Activated T-cell treated with anti-CD3 and anti-CD28 coated beads, Interleukin-2, amount 50 U/mL, for 48 hours (primary cell): Measurements from ENCODE around the gene BZW1.
A peak's percentile ranks its signal among the peaks of the same experiment; 100 is the strongest.
"Not testable (repeated sequence)": the region's sequence is repeated elsewhere in the genome, so short reads cannot be mapped to it uniquely, and the experiment has no call there.

Source experiments
- DNase-seq, 2 experiments: peaks; one replicate each; pipeline ENCODE4 v3.0.0-alpha.2; 2020

The BZW1 gene

DNA sequence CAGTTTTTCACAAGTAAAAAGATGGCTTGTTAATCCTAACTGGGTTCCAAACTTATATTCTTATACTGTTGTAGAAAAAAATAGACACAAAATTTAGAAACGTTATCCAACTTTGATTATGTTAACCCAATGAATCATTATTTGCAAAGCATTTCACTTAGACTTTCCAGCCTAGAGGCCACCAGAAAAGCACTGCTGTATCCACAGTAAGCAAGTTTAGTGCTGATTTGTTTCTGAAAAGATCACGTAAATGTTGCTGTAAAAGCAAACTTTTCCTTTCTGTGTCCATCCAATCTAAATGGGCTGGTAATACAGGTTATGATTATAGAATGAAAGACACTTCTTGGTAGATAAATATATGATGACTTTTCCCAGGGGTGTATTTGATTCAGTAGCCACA, 17.6 kb upstream of the BZW1 start:
- DNase-seq, result no peak

GRCh38 chr2:200795028-200795440, 16.7 kb upstream of the BZW1 start:
- DNase-seq, result no peak

DNA sequence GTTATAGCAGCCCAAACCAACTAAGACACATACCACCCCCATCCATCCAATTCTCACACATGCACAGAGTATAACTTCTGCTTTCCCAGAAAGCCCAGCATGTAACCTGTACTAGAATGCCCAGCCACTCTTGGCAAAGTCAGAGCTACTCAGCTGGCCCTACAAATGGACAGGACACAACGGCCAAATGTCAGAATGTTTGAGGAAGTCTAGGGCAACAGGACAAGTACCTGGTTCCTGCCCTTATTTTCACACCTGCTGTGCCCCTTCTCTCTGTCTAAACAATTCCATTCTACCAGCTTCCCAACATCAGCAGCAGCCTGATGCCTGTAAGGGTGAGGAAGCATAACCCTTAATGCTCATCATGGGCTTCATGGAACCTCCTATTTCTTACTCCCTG, 15.1 kb upstream of the BZW1 start:
- no peak for DNase-seq

DNA sequence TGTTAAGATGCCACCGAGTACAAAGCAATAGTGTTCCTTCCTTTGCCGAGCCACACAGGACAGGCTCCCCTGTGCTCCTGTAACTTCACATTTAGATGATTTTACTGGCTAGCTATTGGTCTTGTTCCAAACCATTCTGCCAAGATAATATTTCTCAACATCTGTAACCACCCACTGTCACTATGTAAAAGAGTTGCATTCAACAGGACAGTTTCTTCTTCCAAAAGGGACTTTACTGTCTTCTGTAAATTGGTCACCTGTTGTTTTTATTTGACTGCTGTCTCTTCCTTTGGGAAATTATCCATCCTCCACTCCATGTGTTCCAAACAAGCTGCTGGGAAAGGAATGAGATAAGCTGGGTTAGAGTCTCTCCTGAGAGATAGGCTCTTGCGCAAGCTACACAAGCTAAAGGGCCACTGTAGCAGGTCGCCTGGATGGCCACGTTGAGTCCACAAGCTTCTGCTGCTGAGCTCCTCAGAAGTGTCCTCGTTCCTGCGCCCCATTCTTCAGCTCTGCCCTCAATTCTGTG, 14.4 kb upstream of the BZW1 start:
- no peak for DNase-seq

DNA sequence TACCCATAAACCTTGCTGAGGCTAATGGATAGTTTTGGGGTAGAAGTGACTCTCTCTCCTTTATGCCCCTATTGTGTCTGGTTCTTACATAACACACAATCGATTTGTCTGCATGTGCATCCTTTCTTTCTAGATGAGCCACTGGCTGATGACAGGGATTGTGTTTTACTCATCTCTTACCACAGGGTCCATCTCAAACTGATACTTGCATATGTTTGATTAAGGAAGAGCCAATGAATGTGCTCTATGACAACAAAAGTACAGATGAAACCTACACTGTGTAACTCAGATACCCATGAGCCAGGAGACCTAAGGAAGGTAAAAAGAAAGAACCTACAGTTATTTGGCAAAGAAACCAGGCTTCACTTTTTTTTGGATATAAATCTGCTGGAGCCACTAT, 13.2 kb upstream of the BZW1 start:
- DNase-seq, result no peak

GRCh38 chr2:200800458-200800857, 11.3 kb upstream of the BZW1 start:
- no peak for DNase-seq

DNA sequence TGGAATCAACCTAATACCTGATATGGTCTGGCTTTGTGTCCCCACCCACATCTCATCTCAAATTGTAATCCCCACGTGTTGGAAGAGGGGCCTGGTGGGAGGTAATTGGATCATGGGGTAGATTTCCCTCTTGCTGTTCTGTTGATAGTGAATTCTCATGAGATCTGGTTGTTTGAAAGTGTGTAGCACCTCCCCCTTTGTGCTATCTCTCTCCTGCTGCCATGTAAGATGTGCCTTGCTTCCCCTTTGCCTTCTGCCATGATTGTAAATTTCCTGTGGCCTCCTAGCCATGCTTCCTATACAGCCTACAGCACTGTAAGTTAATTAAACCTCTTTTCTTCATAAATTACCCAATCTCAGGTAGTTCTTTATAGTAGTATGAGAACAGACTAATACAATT, 10.3 kb upstream of the BZW1 start:
- not testable (repeated sequence) for DNase-seq

GRCh38 chr2:200809506-200810251, 2.0 kb upstream of the BZW1 start:
- DNase-seq, result no peak

DNA sequence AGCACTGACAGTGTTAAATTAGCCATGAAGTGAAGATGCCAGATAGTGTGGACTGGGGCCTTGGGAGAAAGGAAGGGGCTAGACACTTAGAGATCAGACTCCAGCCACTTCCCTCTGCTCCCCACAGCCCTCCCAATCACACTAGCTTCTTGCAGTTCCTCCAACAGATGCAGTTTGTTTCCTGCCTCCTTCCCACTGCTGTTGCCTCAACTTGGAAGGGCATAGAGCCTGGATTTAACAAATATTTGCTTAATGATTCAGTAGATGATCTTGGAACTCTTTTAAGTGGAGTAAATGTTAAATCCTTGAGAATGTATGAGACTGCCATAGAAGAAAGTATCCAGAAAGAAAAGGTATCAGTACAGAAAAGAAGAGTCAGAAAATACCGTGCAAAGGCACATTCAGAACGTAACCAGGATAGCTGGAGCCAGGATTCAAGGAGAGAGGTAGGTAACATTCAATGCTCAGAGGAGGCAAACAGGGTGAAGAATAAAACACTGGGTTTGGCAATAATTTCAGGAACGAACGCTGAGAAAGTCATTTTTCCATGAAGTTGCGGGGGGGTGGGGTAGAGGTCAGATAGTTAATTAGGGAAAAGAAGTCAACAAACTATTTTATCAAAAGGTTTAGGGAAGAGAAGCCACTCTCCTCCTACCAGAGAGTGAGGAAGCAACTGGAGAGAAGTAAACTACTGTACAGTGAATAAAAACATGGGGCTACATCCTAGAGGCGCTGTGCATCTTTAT, 1.3 kb upstream of the BZW1 start:
- no peak for DNase-seq

GRCh38 chr2:200810998-200811332, 745 bp upstream of the BZW1 start:
- no peak for DNase-seq

- peak; percentile 71 to 79 for DNase-seq
Observed at GRCh38 chr2:200812122-200813022, 662 bp downstream of the BZW1 start.

DNA sequence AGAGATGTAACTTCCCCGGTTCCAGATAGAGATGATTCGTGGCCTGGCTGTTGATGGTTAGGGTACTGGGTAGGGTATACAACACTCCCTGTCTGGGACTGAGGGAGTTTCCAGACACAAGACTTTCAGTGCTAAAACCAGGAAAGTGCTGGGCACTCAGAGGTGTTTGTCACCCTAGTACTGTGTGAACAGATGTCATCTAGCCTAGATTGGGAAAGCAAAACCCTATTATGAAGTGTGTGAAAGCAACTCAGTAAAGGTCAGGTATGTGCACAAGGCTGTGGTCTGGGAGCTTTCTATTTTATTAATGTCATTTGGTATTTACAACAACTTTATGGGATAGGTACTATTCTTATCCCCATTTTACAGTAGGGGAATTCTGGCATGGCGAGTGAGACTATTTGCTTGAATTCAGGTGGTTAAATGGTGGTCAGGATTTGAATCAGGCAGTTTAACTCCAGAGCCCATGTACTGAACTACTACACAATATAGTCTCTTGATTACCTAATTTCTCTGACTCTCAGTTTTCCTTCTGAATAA, 2.6 kb downstream of the BZW1 start:
- DNase-seq, result peak; percentile 50 to 53

GRCh38 chr2:200814917-200815316, 3.2 kb downstream of the BZW1 start:
- no peak for DNase-seq

- DNase-seq, result not testable (repeated sequence)
Observed at GRCh38 chr2:200818732-200819131, 7.0 kb downstream of the BZW1 start.

GRCh38 chr2:200820573-200821234, 9.0 kb downstream of the BZW1 start:
- no peak for DNase-seq

DNA sequence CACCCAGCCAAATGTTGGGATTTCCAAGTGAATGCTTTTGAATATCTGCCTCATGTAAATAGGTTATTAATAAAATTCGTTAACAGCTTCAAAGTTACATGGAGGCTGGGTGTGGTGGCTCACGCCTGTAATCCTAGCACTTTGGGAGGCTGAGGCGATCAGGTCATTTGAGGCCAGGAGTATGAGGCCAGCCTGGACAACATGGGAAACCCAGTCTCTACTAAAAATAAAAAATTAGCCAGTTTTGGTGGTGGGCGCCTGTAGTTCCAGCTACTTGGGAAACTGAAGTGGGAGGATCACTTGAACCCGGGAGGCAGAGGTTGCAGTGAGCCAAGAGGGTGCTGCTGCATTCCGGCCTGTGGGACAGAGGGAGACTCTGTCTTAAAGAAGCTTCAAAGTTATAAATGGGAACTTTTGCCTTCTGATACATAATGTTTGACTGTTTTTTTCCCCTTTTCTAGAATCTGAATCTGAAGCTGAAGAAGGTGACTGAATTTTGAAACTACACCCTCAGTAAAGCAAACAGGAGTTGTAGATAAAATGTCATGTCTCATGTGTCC, 10.1 kb downstream of the BZW1 start:
- no peak for DNase-seq

- DNase-seq, result no peak
Observed at GRCh38 chr2:200828104-200828503, 16.4 kb downstream of the BZW1 start.

DNA sequence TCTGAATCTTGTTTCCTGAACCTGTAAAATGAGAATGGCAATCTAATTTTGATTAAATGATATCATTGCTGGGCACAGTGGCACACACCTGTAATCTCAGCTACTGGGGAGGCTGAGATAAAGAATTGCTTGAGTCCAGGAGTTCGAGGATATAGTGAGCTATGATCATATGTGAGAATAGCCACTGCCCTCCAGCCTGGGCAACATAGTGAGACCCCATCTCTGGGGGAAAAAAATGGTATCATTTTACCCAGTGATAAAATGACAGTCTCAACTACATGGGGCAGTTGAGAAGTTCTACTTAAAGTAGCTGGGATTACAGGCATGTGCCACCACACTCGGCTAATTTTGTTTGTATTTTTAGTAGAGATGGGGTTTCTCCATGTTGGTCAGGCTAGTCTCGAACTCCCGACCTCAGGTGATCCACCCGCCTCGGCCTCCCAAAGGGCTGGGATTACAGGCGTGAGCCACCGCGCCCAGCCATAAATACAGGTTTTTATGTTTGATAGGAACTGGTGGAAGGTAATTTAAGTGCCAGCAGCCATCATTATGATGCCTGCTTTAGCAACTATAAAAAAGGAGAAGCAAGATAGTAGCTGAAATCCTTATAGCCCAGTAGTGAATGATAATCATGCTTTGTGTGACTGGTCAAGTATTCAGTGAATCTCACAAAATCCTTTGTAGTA, 17.0 kb downstream of the BZW1 start:
- DNase-seq, result no peak

DNA sequence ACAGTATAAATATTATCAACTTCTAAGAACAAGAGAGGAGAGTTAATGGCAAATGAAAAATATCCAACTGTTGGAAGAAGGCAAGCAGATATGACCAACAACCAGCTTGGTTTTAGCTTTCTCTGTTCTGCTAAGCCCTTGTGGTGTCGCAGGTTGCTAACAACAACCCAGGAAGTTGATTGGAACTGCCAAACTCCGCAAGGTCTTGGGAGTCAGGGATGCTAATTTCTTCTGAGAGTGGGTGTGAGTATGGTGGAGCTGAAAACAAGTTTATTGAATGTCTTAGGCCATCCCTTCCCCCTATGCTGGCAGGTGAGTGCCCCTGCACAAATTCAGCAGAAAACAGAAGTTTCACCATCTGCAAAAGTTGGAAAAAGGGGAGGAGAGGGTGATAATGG, 17.5 kb downstream of the BZW1 start:
- no peak for DNase-seq

- DNase-seq, result no peak
Observed at GRCh38 chr2:200834701-200835100, 23.0 kb downstream of the BZW1 start.

DNA sequence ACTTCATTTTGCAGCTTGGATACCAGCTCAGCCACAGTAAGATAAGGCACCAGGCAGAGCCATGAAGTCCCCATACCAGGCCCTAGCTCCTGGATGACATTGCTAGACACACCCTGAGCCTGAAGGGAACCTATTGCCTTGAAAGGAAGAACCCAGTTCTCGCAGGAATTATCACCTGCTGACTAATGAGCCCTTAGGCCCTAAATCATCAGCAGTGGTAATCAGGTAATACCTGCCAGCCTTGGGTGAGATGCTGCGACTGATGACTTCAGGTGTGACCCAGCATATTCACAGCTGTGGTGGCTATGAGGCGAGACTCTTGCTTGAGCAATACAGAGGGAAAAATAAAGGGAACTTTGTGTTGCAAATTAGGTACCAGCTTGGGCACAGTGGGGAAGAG, 27.8 kb downstream of the BZW1 start:
- DNase-seq, result no peak
